HepG2 (cell line): ENCODE measurements around the gene LAMA5. TPM values are rescaled to one million over a fixed set of nuclear protein-coding genes. Genes with fewer than 3 reads are reported as not detected.

Experiments
- ARHGAP35 ChIP-seq: sonication (generic); formaldehyde crosslinking; IDR thresholded peaks from 2 replicates; pipeline ENCODE4 v1.9.0; 2022; ENCODE audit warnings: mild to moderate bottlenecking, inconsistent platforms, moderate library complexity, missing genetic modification reagents, borderline replicate concordance
- BHLHE40 ChIP-seq: IDR thresholded peaks from 2 replicates; pipeline ENCODE4 v1.6.1; 2011; ENCODE audit warnings: low read length, improper control_type of control experiment
- BRCA1 ChIP-seq: sonication (generic); formaldehyde crosslinking; IDR thresholded peaks from 2 replicates; pipeline ENCODE4 v1.4.0; 2020; ENCODE audit warnings: missing genetic modification reagents
- EP300 ChIP-seq, 3 experiments: sonication (generic) in 1 of 3; formaldehyde crosslinking in 1 of 3; IDR thresholded peaks; 2 replicates each; pipeline versions ENCODE4 v1.5.1 to v1.6.1; 2011 to 2020; ENCODE audit warnings: low read depth in 2 of 3, low read length in 2 of 3, borderline replicate concordance in 1 of 3, improper control_type of control experiment in 1 of 3, mild to moderate bottlenecking in 1 of 3, missing genetic modification reagents in 1 of 3, moderate library complexity in 1 of 3
- HNRNPL ChIP-seq: fragments of 200-400 bp; formaldehyde crosslinking; IDR thresholded peaks from 2 replicates; pipeline ENCODE4 v1.6.1; 2017; ENCODE audit warnings: mild to moderate bottlenecking, low read depth, low read length
- KDM2A ChIP-seq: sonication (generic); formaldehyde crosslinking; IDR thresholded peaks from 2 replicates; pipeline ENCODE4 v1.4.0; 2020; ENCODE audit warnings: low read depth, missing genetic modification reagents, borderline replicate concordance
- KDM4B ChIP-seq: sonication (generic); formaldehyde crosslinking; IDR thresholded peaks from 2 replicates; pipeline ENCODE4 v1.4.0; 2020; ENCODE audit warnings: missing genetic modification reagents
- MAZ ChIP-seq, 2 experiments: sonication (generic) in 1 of 2; formaldehyde crosslinking in 1 of 2; IDR thresholded peaks; 2 replicates each; pipeline versions ENCODE4 v1.5.0 to v1.6.1; 2012 to 2020; ENCODE audit warnings: low read depth in 2 of 2, mild to moderate bottlenecking in 2 of 2, borderline replicate concordance in 1 of 2, improper control_type of control experiment in 1 of 2, low read length in 1 of 2, missing genetic modification reagents in 1 of 2, moderate library complexity in 1 of 2
- NFRKB ChIP-seq: fragments of 450-650 bp; IDR thresholded peaks from 2 replicates; pipeline ENCODE4 v1.6.1; 2017
- POLR2G ChIP-seq: fragments of 200-400 bp; formaldehyde crosslinking; IDR thresholded peaks from 2 replicates; pipeline ENCODE4 v1.6.1; 2018; ENCODE audit warnings: mild to moderate bottlenecking, low read depth, low read length, moderate library complexity
- SP4 ChIP-seq: sonication (generic); formaldehyde crosslinking; IDR thresholded peaks from 2 replicates; pipeline ENCODE4 v1.8.1; 2023; ENCODE audit warnings: mild to moderate bottlenecking, missing genetic modification reagents
- ZNF138 ChIP-seq: sonication (generic); formaldehyde crosslinking; IDR thresholded peaks from 2 replicates; pipeline ENCODE4 v1.5.0; 2020; ENCODE audit warnings: mild to moderate bottlenecking, low read depth, missing genetic modification reagents
- ZNF224 ChIP-seq: sonication (generic); formaldehyde crosslinking; IDR thresholded peaks from 2 replicates; pipeline ENCODE4 v1.5.0; 2020; ENCODE audit warnings: mild to moderate bottlenecking, missing genetic modification reagents
- ZNF232 ChIP-seq: sonication (generic); formaldehyde crosslinking; IDR thresholded peaks from 2 replicates; pipeline ENCODE4 v1.4.0; 2020; ENCODE audit warnings: missing genetic modification reagents, borderline replicate concordance
- ZNF275 ChIP-seq: sonication (generic); formaldehyde crosslinking; IDR thresholded peaks from 2 replicates; pipeline ENCODE4 v1.8.0; 2022; ENCODE audit warnings: missing genetic modification reagents, mild to moderate bottlenecking, inconsistent platforms, borderline replicate concordance
- ZNF282 ChIP-seq: fragments of 450-650 bp; IDR thresholded peaks from 2 replicates; pipeline ENCODE4 v1.6.1; 2018; ENCODE audit not compliant: partially characterized antibody
- ZNF530 ChIP-seq: sonication (generic); formaldehyde crosslinking; IDR thresholded peaks from 2 replicates; pipeline ENCODE4 v1.5.0; 2020; ENCODE audit warnings: low read depth, mild to moderate bottlenecking, missing genetic modification reagents
- ZNF670 ChIP-seq: sonication (generic); formaldehyde crosslinking; IDR thresholded peaks from 2 replicates; pipeline ENCODE4 v1.8.0; 2022; ENCODE audit warnings: mild to moderate bottlenecking, missing genetic modification reagents, borderline replicate concordance
- ZNF788 ChIP-seq: sonication (generic); formaldehyde crosslinking; IDR thresholded peaks from 2 replicates; pipeline ENCODE4 v1.5.0; 2020; ENCODE audit warnings: mild to moderate bottlenecking, missing genetic modification reagents, borderline replicate concordance
- ZNF792 ChIP-seq: IDR thresholded peaks from 2 replicates; pipeline ENCODE4 v1.6.1; 2016
- polyA plus RNA-seq, 8 experiments: library from polyadenylated mRNA; depleted of rRNA in 3 of 8; stranded (reverse) in 7 of 8; unstranded in 1 of 8; fragments of >200 nt; fragmentation: Illumina TruSeq in 4 of 8; extraction: Trizol in 4 of 8; gene quantifications; 2 replicates each; pipeline versions ENCODE4 v1.2.1 to v1.2.3, GENCODE V29; 2011 to 2016; ENCODE audit warnings: low read depth in 4 of 8, missing spikeins in 1 of 8, mixed read lengths in 1 of 8; ENCODE audit not compliant: insufficient read depth in 1 of 8
- total RNA-seq, 5 experiments: library from RNA; depleted of rRNA; stranded (reverse); fragments of >200 nt; fragmentation: Illumina TruSeq; extraction: Trizol; gene quantifications; 2 replicates each; pipeline ENCODE4 v1.2.3, GENCODE V29; 2016; ENCODE audit warnings: low read depth in 1 of 5
- TF ChIP-seq, protein P1 (sequence below): sonication (generic); formaldehyde crosslinking; IDR thresholded peaks from 2 replicates; pipeline ENCODE4 v1.5.0; 2020; ENCODE audit warnings: mild to moderate bottlenecking, missing genetic modification reagents, borderline replicate concordance
- TF ChIP-seq, protein P2 (sequence below): IDR thresholded peaks from 2 replicates; pipeline ENCODE4 v1.6.1; 2012; ENCODE audit warnings: inconsistent platforms
- TF ChIP-seq, protein P3 (sequence below): IDR thresholded peaks from 2 replicates; pipeline ENCODE4 v1.6.1; 2016; ENCODE audit warnings: mild to moderate bottlenecking

LAMA5 gene
- total and polyA plus RNA-seq, 2 of the 13 experiments (the other 11 are each of a cell fraction or from before 2014, with no cell fraction given): 21.0 to 44.7 TPM

DNA sequence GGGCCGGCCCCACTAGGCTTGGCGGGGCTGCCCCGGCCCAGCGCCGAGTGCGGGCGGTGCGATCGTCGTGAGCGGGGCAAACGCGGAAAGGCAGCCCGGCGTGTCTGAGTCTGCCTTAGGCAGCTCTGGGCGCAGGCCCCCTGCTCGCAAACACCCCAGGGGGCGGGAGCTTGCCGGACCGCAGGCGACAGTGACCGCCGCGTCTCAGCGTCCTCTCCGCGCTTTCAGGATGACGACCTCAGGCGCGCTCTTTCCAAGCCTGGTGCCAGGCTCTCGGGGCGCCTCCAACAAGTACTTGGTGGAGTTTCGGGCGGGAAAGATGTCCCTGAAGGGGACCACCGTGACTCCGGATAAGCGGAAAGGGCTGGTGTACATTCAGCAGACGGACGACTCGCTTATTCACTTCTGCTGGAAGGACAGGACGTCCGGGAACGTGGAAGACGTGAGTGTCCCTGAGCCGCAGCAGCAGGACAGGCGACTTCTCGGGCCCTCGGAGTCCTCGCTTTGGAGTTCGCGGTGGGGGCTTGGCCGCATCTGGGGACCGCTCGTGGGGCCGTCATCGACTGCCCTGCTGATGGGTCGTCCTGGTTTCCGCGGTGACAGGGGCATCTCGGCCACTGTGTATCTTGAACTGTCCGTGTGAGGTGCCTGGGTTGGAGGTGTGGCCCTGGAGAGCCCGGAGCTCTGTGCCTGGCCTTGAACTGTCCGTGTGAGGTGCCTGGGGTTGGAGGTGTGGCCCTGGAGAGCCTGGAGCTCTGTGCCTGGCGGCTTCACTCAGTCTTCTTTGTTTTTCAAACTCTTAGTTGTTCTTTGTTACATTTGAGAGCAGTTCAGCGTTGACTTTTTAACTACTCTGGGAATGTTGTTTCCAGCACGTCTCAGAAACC lies 63.5 kb downstream of the LAMA5 start (continued):
- TF ChIP-seq, protein P1, sequence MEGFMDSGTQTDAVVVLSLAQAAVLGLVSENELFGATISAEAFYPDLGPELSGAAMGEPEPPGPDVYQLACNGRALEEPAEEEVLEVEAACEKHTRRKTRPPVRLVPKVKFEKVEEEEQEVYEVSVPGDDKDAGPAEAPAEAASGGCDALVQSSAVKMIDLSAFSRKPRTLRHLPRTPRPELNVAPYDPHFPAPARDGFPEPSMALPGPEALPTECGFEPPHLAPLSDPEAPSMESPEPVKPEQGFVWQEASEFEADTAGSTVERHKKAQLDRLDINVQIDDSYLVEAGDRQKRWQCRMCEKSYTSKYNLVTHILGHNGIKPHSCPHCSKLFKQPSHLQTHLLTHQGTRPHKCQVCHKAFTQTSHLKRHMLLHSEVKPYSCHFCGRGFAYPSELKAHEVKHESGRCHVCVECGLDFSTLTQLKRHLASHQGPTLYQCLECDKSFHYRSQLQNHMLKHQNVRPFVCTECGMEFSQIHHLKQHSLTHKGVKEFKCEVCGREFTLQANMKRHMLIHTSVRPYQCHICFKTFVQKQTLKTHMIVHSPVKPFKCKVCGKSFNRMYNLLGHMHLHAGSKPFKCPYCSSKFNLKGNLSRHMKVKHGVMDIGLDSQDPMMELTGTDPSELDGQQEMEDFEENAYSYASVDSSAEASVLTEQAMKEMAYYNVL (CRISPR knock-in tag): 0 out of 2 replicates have a peak, but pooled peaks have one; percentile 39
- TF ChIP-seq ZNF670 (CRISPR knock-in tag) (no peak), POLR2G (peak; percentile 39; the same call in 1 of the 2 replicates), HNRNPL (no peak; the same call in 1 of the 2 replicates), ZNF224 (CRISPR knock-in tag) (no peak), KDM2A (CRISPR knock-in tag) (peak; percentile 88; the same call in 1 of the 2 replicates), ZNF792 (peak; percentile 57), EP300 (IDR thresholded peaks at IDR 0.05; ENCODE audit: low read depth in 2 of 2, low read length in 2 of 2) (peak; percentile 22 to 45; a peak in 2 of 4 replicates), EP300 (CRISPR knock-in tag; IDR thresholded peaks at IDR 0.05; ENCODE audit: borderline replicate concordance) (peak; percentile 14; the same call in 1 of the 2 replicates), BHLHE40 (no peak), ZNF275 (0 out of 2 replicates have a peak, but pooled peaks have one; percentile 17), MAZ (IDR thresholded peaks at IDR 0.05; ENCODE audit: borderline replicate concordance, low read depth, low read length) (no peak), MAZ (CRISPR knock-in tag; IDR thresholded peaks at IDR 0.05; ENCODE audit: low read depth) (peak; percentile 58; the same call in 1 of the 2 replicates), NFRKB (no peak), KDM4B (CRISPR knock-in tag) (peak; percentile 13; the same call in 1 of the 2 replicates), ZNF788 (CRISPR knock-in tag) (peak; percentile 79), SP4 (CRISPR knock-in tag) (0 out of 2 replicates have a peak, but pooled peaks have one; percentile 58), ARHGAP35 (CRISPR knock-in tag) (peak; percentile 78), BRCA1 (0 out of 2 replicates have a peak, but pooled peaks have one; percentile 57), ZNF138 (CRISPR knock-in tag) (peak; percentile 77), ZNF232 (peak; percentile 76), ZNF530 (0 out of 2 replicates have a peak, but pooled peaks have one; percentile 72), ZNF282 (no peak)
- TF ChIP-seq, protein P2, sequence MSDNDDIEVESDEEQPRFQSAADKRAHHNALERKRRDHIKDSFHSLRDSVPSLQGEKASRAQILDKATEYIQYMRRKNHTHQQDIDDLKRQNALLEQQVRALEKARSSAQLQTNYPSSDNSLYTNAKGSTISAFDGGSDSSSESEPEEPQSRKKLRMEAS: 0 out of 2 replicates have a peak, but pooled peaks have one; percentile 27
- TF ChIP-seq, protein P3, sequence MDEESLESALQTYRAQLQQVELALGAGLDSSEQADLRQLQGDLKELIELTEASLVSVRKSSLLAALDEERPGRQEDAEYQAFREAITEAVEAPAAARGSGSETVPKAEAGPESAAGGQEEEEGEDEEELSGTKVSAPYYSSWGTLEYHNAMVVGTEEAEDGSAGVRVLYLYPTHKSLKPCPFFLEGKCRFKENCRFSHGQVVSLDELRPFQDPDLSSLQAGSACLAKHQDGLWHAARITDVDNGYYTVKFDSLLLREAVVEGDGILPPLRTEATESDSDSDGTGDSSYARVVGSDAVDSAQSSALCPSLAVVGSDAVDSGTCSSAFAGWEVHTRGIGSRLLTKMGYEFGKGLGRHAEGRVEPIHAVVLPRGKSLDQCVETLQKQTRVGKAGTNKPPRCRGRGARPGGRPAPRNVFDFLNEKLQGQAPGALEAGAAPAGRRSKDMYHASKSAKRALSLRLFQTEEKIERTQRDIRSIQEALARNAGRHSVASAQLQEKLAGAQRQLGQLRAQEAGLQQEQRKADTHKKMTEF (CRISPR knock-in tag): no peak
